ENCODE data around the gene ORC3.

DNA sequence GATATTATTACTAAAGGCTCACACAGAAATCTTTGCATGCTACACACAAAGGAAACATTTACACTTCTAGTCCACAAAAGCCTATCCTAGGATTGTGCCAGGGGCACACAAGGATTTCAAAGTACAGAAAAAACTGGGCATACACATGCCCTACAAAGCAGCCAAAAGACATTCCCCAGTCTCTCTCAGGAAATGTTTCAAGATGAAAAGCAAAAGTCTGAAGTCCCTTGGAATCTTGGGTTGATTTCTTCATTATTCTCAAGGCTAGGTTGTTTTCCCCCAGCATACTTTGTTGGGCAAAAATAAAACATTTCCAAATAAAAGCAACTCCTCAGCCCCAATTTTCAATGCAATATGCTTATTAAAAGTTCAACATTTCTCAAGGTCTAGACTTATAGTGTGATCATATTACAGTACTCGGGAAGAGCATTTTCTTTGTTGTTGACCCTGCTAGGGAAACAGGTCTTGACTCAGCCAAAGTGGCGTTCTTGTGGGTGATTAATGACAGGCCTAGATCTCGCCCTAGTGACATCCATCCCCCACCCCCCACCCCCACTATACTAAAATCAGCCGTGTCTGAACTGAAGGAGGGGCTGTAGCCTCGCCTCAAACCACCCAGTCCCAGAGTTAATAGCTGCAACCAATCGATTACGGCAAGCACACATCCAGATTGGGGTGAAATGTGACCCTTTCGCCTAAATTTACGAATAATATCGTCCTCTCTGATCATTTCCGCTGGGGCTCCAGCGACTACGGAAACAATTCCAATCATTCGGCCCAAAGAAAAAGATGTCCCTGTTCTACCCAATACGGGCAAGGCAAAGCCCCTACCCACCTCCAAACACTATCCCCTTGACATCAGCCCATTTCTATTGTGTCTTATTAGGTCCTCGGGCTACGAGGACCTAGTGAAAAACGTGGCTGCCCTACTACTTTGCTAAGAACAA is 110.7 kb downstream of the ORC3 start:
- TF ChIP-seq, protein P1, sequence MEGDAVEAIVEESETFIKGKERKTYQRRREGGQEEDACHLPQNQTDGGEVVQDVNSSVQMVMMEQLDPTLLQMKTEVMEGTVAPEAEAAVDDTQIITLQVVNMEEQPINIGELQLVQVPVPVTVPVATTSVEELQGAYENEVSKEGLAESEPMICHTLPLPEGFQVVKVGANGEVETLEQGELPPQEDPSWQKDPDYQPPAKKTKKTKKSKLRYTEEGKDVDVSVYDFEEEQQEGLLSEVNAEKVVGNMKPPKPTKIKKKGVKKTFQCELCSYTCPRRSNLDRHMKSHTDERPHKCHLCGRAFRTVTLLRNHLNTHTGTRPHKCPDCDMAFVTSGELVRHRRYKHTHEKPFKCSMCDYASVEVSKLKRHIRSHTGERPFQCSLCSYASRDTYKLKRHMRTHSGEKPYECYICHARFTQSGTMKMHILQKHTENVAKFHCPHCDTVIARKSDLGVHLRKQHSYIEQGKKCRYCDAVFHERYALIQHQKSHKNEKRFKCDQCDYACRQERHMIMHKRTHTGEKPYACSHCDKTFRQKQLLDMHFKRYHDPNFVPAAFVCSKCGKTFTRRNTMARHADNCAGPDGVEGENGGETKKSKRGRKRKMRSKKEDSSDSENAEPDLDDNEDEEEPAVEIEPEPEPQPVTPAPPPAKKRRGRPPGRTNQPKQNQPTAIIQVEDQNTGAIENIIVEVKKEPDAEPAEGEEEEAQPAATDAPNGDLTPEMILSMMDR (IDR thresholded peaks at IDR 0.05): no peak
- TF ChIP-seq POLR2A (IDR thresholded peaks at IDR 0.05) (no peak), POLR2AphosphoS5 (IDR thresholded peaks at IDR 0.05) (peak in 1 of 3 donors; percentile 16)
